A549 (cell line): ENCODE results near the gene ARID3A.

Experiments used
- BCL3 ChIP-seq: fragments of >200 bp; sonication (Bioruptor Twin); formaldehyde crosslinking; IDR thresholded peaks from 3 replicates; pipeline ENCODE4 v1.6.1; 2016
- CEBPB ChIP-seq, 2 experiments: fragments of >200 bp in 1 of 2; sonication (Bioruptor Twin) in 1 of 2; formaldehyde crosslinking in 1 of 2; IDR thresholded peaks; 2 replicates each; pipeline ENCODE4 v1.6.1; 2012 to 2016
- CTCF ChIP-seq: fragments of >200 bp; sonication (Bioruptor Twin); formaldehyde crosslinking; IDR thresholded peaks from 3 replicates; pipeline ENCODE4 v1.5.1; 2016
- HMGXB4 ChIP-seq: fragments of 250-450 bp; sonication (Bioruptor Pico); IDR thresholded peaks from 2 replicates; pipeline ENCODE4 v1.5.0; 2021; ENCODE audit warnings: mild to moderate bottlenecking, moderate library complexity, borderline replicate concordance
- PBX3 ChIP-seq: IDR thresholded peaks from 2 replicates; pipeline ENCODE4 v1.6.1; 2012
- POLR2AphosphoS2 ChIP-seq: conservative IDR thresholded peaks from 2 replicates; pipeline ENCODE4 v1.6.1; 2012; ENCODE audit warnings: low read length, improper control_type of control experiment, inconsistent platforms
- REST ChIP-seq: fragments of 200-600 bp; sonication (generic); IDR thresholded peaks from 2 replicates; pipeline ENCODE4 v1.6.1; 2016; ENCODE audit warnings: antibody characterized with exemption, mild to moderate bottlenecking, moderate library complexity
- ZSCAN20 ChIP-seq: fragments of 250-450 bp; sonication (Bioruptor Pico); IDR thresholded peaks from 2 replicates; pipeline ENCODE4 v1.8.0; 2022; ENCODE audit warnings: mild to moderate bottlenecking, moderate library complexity

GRCh38 chr19:931860-932647 is 6.2 kb downstream of the ARID3A start:
- TF ChIP-seq ZSCAN20 = no peak
- no peak for TF ChIP-seq HMGXB4 (CRISPR knock-in tag)
- TF ChIP-seq CTCF = no peak
- TF ChIP-seq PBX3 = no peak
- no peak for TF ChIP-seq REST
- TF ChIP-seq BCL3 = no peak
- no peak for TF ChIP-seq CEBPB (IDR thresholded peaks at IDR 0.05)
- no peak for TF ChIP-seq POLR2AphosphoS2
